GM12873 (cell line): ENCODE data around the gene GNPDA2.

Experiments used
- TF ChIP-seq, protein P1 (sequence below): IDR thresholded peaks from 2 replicates; pipeline ENCODE4 v1.5.1; 2012; ENCODE audit warnings: low read depth, mild to moderate bottlenecking, moderate library complexity, low read length, control low read depth; ENCODE audit not compliant: insufficient read depth; ENCODE audit errors: missing control alignments

GNPDA2 gene

DNA sequence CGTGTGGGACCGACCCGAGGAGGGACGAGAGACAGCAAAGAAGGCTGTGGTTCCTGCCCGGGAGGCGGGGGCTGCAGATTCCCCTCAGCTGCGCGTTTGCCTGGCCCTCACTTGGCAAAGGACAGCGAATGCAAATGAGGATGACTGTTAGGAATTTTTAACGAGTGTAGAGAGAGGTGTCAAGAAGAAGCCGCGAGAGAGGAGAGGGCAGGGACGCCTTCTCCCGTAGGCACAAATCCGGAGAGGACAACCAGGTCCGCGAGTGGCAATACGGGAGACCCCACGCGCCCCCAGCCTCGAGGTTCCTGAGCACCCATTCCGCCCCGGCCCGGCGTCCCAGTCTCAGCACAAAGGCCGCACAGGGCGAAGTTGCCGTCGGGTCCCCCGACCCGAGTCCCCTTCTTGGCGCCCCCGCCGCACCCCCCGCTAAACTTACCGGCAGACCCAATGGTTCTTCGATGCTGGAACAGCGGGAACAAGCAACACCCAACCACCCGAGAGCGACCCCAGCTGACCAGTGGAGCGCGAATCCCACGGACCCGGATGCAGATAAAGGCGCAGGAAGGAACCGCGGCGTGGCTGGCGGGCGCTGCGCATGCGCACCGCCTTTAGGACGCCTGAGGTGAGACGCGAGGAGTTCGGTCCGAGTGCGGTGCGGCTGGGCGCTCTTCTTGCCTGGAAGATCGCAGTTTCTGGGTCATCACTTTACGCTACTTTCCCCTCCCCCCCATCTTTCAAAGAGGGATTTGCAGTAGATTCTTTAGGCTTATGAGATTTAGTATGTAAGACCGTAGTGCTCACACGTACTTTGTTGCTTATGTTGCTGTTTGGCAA is at the start of gene GNPDA2:
Gene GNPDA2, minus strand, starts transcription at position 519 of the 834 bp plus-strand sequence. CDS start 4,349 bp downstream, outside the sequence.
- TF ChIP-seq, protein P1, sequence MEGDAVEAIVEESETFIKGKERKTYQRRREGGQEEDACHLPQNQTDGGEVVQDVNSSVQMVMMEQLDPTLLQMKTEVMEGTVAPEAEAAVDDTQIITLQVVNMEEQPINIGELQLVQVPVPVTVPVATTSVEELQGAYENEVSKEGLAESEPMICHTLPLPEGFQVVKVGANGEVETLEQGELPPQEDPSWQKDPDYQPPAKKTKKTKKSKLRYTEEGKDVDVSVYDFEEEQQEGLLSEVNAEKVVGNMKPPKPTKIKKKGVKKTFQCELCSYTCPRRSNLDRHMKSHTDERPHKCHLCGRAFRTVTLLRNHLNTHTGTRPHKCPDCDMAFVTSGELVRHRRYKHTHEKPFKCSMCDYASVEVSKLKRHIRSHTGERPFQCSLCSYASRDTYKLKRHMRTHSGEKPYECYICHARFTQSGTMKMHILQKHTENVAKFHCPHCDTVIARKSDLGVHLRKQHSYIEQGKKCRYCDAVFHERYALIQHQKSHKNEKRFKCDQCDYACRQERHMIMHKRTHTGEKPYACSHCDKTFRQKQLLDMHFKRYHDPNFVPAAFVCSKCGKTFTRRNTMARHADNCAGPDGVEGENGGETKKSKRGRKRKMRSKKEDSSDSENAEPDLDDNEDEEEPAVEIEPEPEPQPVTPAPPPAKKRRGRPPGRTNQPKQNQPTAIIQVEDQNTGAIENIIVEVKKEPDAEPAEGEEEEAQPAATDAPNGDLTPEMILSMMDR: no peak

DNA sequence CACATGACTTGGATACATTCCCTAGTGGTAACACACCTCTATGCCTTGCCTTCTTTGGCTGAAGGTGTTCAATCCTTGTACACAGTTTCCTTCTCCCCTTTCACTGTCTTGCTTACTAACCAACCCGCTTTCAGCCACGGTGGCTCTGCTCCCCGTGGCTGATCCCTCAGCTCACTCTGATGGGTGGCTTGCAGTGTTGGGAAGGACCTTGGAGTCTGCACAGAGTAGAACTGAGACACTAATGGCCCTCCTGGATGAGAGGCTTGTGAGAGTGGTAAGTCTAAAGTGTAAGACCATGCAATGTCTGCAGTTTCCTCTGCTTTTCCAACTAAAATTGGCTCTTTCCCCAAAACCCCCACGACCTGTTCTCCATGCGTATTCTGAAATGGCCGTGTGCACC is 46.0 kb upstream of the GNPDA2 start:
- TF ChIP-seq, protein P1: no peak

- TF ChIP-seq, protein P1: no peak
Measured at GRCh38 chr4:44771789-44772188, 45.4 kb upstream of the GNPDA2 start.

- TF ChIP-seq, protein P1: no peak
Measured at GRCh38 chr4:44766453-44766852, 40.1 kb upstream of the GNPDA2 start.

- TF ChIP-seq, protein P1: no peak
Measured at GRCh38 chr4:44765116-44765515, 38.8 kb upstream of the GNPDA2 start.

GRCh38 chr4:44761306-44761705 is 35.0 kb upstream of the GNPDA2 start:
- TF ChIP-seq, protein P1: no peak

GRCh38 chr4:44760142-44760898 is 34.0 kb upstream of the GNPDA2 start:
- TF ChIP-seq, protein P1: peak; percentile 48
